Stimulated activated CD8-positive, alpha-beta memory T cell treated with anti-CD3 and anti-CD28 coated beads, Interleukin-15, amount 100 ng/mL, for 1 hour (primary cell): ENCODE data around the gene SPRYD3.

Source experiments
- DNase-seq: peaks from one replicate; pipeline ENCODE4 v3.0.0-alpha.2; 2020; ENCODE audit warnings: low read depth

Gene SPRYD3

DNA sequence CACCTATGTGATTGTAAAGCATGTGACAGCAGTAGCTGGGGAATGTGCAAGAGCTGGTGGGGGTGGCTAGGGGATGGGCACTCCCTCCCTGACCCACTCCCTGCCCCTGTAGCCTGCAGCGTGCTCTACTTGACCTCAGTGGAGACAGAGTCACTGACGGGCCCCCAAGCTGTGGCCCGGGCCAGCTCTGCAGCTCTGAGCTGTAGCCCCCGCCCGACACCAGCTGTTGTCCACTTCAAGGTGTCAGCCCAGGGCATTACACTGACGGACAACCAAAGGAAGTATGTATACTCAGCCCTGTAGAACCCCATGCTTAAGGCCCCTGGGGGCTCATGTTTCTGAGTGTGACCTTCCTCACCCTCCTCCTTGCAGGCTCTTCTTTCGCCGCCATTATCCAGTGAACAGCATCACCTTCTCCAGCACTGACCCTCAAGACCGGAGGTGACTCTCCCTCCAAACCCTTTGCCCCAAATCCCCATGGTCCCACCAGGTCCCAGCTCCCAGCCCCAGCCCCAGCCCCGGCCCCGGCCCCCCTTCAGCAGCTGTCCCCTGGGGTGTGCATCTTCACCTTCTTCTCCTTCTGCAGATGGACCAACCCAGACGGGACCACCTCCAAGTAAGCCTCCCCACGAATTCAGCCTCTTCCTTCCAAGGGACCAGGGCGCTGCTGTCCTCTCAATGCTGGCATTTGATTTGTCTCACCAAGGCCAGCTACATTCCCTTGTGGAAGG lies 16.0 kb downstream of the SPRYD3 start:
- no peak for DNase-seq

DNA sequence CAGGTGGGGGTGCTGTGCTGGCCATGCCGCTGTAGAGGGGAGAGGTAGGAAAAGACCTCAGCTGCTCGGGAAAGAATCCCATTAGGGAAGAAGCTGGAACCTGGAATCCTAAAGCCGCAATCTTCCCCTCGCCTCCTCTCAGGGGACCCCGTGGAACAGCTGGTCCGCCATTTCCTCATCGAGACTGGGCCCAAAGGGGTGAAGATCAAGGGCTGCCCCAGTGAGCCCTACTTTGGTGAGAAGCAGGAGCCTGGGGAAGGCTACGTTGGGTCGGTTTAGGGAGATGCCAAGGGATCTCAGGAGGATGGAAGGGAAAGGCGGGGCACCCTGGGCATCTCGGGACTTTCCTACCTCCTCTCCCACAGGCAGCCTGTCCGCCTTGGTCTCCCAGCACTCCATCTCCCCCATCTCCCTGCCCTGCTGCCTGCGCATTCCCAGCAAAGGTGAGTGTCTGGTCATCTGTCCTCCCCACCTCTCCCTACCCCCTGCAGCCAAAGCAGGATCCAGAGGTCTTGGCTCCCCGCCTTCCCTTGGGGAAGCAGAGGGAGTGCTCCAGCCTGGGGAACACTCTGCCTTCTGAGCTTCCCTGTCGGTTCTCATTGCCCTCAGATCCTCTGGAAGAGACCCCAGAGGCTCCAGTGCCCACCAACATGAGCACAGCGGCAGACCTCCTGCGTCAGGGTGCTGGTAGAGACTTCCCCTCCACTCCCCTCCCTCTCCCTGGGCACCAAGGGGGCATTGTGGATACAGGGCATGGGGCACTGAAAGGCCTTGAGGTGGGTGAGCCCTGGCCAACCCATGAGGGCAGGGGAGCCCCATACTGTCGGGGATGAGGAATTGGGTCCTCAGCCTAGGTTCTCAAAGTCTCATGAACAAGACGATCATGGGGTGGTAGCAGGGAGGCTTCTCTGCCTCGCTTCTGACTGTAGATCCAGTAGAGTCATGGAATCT lies 16.9 kb downstream of the SPRYD3 start:
- no peak for DNase-seq

DNA sequence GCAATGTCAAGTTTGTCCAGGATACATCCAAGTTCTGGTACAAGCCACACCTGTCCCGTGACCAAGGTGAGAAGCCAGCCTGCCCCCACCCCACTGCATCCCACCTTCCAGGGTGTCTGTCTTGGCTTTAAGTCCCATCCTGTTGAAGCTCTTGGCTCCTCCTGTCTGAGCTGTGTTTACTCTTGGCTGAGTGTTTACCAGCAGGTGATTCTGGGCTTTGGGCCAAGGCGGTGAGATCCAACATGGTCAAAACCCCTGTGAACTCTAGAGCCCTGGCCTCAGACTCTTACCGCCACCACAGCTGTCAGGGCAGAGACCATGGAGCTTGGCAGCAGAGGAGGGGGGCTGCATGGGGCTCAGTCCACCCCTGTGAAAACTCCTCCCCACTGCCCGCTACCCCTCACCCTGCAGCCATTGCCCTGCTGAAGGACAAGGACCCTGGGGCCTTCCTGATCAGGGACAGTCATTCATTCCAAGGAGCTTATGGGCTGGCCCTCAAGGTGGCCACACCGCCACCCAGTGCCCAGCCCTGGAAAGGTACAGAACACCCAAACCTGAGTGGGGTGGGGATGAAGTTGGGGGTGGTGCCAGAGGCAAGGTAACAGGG lies 17.7 kb downstream of the SPRYD3 start:
- no peak for DNase-seq

DNA sequence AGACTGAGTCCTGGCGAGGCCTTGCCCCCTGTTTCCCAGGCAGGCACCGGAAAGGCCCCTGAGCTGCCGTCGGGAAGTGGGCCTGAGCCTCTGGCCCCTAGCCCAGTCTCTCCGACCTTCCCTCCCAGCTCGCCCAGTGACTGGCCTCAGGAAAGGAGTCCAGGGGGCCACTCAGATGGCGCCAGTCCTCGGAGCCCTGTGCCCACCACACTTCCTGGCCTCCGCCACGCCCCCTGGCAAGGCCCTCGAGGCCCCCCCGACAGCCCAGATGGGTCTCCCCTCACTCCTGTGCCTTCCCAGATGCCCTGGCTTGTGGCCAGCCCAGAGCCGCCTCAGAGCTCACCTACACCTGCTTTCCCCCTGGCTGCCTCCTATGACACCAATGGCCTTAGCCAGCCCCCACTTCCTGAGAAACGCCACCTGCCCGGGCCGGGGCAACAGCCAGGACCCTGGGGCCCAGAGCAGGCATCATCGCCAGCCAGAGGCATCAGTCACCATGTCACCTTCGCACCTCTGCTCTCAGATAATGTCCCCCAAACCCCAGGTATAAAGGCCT lies 18.4 kb downstream of the SPRYD3 start:
- DNase-seq, result no peak

DNA sequence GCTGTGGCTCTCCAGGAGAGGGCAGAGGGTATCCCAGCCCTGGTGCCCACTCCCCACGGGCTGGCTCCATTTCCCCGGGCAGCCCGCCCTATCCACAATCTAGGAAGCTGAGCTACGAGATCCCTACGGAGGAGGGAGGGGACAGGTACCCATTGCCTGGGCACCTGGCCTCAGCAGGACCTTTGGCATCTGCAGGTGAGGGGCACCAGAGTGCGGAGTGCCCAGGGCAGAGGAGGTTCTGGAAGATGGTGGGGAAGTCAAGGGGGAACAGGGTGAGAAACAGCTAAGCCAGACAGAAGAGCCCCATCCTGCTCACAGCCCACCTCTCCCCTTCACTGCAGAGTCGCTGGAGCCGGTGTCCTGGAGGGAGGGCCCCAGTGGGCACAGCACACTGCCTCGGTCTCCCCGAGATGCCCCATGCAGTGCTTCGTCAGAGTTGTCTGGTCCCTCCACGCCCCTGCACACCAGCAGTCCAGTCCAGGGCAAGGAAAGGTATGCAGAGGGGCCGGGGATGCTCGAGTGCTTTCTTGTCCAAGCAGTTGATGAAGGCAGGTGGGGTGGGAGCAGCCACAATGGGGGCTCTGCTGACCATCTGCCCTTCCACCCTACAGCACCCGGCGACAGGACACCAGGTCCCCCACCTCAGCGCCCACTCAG lies 19.0 kb downstream of the SPRYD3 start:
- DNase-seq, result no peak

DNA sequence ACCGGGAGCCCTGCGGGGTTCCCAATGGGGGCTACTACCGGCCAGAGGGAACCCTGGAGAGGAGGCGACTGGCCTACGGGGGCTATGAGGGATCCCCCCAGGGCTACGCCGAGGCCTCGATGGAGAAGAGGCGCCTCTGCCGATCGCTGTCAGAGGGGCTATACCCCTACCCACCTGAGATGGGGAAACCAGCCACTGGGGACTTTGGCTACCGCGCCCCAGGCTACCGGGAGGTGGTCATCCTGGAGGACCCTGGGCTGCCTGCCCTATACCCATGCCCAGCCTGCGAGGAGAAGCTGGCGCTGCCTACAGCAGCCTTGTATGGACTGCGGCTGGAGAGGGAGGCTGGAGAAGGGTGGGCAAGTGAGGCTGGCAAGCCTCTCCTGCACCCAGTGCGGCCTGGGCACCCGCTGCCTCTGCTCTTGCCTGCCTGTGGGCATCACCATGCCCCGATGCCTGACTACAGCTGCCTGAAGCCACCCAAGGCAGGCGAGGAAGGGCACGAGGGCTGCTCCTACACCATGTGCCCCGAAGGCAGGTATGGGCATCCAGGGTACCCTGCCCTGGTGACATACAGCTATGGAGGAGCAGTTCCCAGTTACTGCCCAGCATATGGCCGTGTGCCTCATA lies 19.6 kb downstream of the SPRYD3 start:
- DNase-seq, result no peak

DNA sequence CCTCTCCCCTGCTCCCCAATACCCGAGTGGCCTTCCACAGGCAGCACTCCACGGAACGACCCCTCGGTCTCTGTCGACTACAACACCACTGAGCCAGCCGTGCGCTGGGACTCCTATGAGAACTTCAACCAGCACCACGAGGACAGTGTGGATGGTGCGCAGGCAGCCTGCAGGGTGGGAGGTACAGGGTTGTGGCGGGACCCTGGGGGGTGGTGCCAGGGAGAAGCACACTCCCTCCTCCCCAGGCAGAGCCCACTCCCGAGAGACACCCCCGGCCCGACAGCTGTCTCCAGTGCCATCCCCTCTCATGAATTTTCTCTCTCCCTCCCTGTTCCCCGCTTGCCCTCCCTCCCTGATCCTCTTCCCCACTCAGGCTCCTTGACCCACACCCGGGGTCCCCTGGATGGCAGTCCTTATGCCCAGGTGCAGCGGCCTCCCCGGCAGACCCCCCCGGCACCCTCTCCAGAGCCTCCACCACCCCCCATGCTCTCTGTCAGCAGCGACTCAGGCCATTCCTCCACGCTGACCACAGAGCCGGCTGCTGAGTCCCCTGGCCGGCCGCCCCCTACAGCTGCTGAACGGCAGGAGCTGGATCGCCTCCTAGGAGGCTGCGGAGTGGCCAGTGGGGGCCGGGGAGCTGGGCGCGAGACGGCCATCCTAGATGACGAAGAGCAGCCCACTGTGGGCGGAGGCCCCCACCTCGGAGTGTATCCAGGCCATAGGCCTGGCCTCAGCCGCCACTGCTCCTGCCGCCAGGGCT lies 20.3 kb downstream of the SPRYD3 start:
- DNase-seq, result no peak

DNA sequence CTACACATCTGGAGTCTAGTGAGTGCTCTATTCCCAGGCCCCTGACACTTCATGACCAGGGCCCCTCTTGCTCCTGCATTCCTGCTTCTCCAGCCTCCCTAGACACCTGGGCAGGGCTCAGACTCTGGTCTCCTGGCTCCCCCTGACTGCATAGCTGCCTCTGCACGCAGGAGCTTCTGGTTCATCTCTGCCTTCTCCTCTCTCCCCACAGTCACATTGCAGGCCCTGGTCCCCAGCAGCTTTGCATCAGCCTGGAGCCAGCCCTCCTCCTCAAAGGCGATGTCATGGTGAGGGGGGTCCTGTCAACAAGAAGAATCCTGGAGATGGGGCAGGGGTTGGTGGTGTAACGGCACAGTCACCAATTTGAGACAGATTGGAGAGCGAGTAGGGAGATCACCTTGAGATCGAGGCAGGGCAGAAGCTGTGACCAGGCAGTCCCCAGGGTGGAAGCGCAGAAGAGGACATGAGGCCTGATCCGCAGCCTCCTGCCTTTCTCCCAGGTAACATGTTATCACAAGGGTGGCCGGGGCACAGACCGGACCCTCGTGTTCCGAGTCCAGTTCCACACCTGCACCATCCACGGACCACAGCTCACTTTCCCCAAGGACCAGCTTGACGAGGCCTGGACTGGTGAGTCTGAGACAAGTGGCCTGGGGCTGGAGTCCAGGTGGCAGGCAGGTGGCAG lies 21.2 kb downstream of the SPRYD3 start:
- no peak for DNase-seq

DNA sequence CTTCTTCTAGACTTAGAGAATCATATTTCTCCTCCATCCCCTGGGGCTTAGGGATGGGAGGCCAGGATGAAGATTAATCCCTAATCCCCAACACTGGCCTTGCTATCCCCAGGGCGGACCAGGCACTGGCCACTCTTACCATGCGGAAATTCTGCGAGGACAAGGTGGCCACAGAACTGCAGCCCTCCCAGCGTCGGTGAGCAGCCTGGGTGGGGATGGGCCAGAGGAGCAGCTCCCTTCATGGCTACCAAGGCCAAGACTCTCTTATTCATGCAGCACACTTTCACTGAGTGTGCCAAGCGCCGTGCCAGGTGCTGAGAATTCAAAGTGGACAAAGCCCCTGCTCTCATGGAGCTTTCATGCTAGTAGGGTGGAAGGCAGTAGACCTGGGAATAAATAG lies 22.3 kb downstream of the SPRYD3 start:
- no peak for DNase-seq

DNA sequence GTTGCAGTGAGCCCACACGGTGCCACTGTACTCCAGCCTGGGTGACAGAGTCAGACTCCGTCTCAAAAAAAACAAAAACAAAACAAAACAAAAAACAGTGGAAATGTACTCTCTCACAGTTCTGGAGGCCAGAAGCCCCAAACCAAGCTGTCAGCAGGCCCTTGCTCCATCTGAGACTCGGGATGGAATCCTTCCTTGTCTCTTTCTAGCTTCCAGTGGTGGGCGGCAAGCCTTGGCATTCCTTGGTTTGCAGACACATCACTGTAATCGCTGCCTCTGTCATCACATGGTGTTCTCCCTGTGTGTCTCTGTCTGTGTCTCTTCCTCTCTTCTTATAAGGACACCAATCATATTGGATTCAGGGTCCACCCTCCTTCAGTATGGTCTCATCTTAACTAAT lies 22.9 kb downstream of the SPRYD3 start:
- DNase-seq, result no peak

DNA sequence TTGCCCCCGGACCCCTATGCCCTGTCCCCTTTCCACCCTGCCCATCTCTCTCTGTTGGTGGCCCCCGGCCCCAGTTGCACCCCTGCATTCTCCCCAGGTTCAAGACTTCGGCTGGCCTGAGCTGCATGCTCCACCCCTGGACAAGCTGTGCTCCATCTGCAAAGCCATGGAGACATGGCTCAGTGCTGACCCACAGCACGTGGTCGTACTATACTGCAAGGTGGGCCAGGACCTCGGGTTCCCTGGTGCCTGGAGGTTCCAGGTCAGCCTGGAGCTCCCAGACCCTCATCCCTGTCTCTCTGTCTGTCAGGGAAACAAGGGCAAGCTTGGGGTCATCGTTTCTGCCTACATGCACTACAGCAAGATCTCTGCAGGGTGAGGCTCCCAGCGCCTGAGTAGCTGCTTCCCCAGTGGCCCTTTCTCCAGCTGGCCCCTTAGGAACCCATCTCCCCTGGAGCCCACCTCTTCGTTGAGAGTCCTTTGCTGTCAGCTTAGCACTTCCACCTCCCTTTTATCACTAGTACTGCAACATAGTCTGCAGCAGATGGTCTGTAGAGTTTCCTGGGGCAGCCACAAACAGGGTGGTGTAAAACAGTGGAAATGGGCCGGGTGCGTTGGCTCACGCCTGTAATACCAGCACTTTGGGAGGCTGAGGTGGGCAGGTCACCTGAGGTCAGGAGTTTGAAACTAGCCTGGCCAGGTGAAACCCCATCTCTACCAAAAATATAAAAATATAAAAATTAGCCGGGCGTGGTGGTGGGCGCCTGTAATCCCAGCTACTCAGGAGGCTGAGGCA lies 23.5 kb downstream of the SPRYD3 start:
- DNase-seq, result no peak

DNA sequence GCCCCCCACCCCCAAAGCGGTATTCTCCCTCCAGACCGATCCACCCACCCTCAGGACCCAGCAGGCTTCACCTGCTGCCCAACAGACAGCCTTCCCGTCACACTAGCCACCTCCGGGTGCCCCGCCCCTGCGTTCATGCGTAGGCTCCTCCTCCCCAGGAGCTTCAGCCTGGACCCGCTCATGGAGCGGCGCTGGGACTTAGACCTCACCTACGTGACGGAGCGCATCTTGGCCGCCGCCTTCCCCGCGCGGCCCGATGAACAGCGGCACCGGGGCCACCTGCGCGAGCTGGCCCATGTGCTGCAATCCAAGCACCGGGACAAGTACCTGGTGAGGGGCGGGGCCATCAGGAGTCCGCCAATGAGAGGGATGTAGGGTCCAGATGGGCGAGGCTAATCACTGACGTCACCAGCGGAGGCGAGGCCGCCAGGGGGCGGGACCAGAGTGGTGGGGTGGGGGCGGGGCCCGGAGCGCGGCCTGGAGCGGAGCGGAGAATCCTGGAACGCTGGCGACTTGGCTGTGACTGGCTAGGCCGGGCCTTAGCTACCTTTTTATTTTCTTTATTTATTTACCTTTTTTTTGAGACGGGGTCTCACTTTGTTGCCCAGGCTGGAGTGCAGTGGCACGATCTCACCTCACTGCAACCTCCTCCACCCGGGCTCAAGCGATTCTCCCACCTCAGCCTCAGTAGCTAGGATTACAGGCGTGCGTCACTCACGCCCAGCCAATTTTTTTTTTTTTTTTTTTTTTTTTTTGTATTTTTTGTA lies 24.9 kb downstream of the SPRYD3 start:
- DNase-seq, result peak; percentile 91

DNA sequence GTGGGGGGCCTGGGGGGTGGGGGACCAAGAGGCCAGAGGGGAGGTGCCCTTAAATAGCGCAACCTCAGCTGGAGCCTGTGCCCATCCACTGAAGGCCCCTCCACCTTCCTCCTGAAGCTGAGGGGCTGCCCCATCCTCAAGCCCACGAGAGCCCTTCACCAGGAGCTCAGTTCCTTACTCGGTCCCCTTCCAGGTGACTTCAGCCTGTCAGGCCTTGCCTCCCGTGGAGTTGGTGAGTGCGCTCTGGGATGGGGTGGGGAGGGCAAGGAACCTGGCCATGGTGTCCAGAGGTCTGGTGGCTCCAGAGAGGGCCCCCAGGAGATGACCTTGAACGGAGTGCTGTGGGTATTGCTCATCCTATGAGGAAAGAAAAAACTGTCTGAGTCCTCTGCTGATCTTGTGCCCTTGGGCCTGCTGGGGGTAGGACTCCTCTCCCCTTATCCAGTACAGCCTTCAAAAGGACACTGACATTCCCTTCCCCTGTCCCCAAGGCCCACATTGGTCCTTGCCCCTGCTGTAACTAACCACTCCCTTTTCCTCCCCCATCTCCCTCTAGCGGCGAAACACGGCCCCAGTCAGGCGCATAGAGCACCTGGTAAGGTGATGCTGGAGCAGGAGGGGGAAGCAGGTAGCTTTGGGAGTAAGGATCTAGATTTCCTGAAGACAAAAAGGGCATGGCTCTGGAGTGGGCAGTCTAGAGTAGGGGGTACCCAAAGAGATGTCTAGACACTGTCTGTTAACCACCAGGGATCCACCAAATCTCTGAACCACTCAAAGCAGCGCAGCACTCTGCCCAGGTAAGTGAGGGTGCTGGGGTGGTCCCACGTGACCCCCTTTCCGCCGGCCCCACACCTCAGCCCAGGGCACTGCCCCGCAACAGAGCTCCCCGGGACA lies 25.7 kb downstream of the SPRYD3 start:
- peak; percentile 39 for DNase-seq

DNA sequence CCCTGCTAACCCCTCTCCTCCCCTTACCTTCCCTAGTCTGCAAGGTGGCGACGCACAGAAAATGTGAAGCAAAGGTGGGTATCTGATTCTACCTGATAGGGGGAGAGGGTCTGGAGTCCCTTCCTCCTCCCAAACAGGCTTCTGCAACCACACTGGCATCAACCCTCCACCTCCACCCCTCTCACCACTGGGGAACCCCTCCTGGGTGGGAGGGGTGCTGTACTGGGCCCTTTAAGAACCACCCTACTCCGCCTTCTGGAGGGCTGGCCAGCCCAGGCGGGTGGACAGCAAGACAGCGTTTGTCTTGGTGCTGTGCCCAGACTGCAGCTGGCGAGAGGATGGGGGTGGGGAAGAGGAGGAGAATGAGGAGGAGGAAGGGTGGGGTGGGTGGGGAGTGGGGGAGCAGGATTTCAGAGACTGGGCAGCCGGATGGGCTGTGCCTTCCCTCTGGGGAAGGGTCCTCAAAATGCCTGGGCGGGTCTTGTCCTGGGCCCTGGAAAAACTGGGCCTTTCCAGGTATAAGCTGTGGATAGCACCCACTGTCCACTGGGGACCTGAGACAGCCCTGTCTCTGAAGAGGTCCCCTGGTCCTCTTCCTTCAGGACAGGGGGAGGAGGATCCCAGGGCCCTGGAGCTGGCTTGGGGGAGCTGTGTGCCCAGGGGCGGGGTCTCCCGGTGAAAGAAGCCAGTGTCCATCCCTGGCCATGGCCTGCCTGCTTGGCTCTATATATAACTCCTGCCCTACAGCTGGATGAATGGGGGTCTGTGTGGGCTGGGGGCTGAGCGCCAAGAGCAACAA lies 26.6 kb downstream of the SPRYD3 start:
- DNase-seq, result no peak

DNA sequence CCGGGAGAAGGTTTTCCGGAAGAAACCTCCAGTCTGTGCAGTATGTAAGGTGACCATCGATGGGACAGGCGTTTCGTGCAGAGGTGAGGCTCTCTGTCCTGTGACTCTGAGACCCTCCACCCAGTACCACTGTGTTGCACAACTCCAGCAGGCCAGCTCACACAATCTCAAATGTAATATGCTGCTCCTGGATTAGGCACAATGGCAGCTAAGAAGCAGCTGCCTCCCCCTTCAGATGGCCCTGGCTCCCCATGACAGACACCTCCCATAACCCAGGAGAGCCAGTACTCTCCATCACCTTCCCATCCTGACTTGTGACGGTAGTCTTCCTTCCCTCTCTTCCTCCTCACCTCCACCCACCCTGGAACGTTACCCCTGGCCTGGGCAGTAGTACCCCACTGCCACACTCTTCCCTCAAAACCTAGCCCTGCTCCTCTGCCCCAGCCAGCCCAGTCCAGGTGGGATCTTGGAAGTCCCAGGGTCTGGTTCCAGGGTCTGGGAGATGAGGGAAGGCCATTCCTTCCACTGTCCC lies 27.2 kb downstream of the SPRYD3 start:
- no peak for DNase-seq
